Right forelimb (tissue), 1 donor: ENCODE measurements around the gene NEGR1.

Source experiments
- DNase-seq: peaks from one replicate; pipeline ENCODE4 v3.0.0-alpha.2; 2018

Gene NEGR1

GRCh38 chr1:71834601-71835441 lies 447.5 kb downstream of the NEGR1 start:
- DNase-seq: no peak

GRCh38 chr1:71831646-71832045 lies 450.7 kb downstream of the NEGR1 start:
- no peak for DNase-seq

GRCh38 chr1:71829346-71829745 lies 453.0 kb downstream of the NEGR1 start:
- DNase-seq: no peak

GRCh38 chr1:71828431-71829012 lies 453.8 kb downstream of the NEGR1 start:
- DNase-seq: no peak

- DNase-seq: no peak
Measured at GRCh38 chr1:71823708-71824305, 458.5 kb downstream of the NEGR1 start.

GRCh38 chr1:71817028-71817427 lies 465.3 kb downstream of the NEGR1 start:
- no peak for DNase-seq

- no peak for DNase-seq
Measured at GRCh38 chr1:71809085-71809484, 473.3 kb downstream of the NEGR1 start.

- no peak for DNase-seq
Measured at GRCh38 chr1:71804140-71804539, 478.2 kb downstream of the NEGR1 start.

- DNase-seq: no peak
Measured at GRCh38 chr1:71796006-71796405, 486.3 kb downstream of the NEGR1 start.

- no peak for DNase-seq
Measured at GRCh38 chr1:71792264-71792663, 490.1 kb downstream of the NEGR1 start.

GRCh38 chr1:71788113-71788512 lies 494.2 kb downstream of the NEGR1 start:
- DNase-seq: no peak

- DNase-seq: no peak
Measured at GRCh38 chr1:71787699-71788098, 494.6 kb downstream of the NEGR1 start.

GRCh38 chr1:71786218-71786617 lies 496.1 kb downstream of the NEGR1 start:
- DNase-seq: no peak

- DNase-seq: peak; percentile 53
Measured at GRCh38 chr1:71785450-71785849, 496.9 kb downstream of the NEGR1 start.

- no peak for DNase-seq
Measured at GRCh38 chr1:71785000-71785399, 497.3 kb downstream of the NEGR1 start.

- DNase-seq: no peak
Measured at GRCh38 chr1:71784241-71784640, 498.1 kb downstream of the NEGR1 start.

- DNase-seq: no peak
Measured at GRCh38 chr1:71783071-71783470, 499.3 kb downstream of the NEGR1 start.

GRCh38 chr1:71781450-71781849 lies 500.9 kb downstream of the NEGR1 start:
- no peak for DNase-seq

GRCh38 chr1:71780681-71781080 lies 501.7 kb downstream of the NEGR1 start:
- DNase-seq: no peak

GRCh38 chr1:71778940-71779339 lies 503.4 kb downstream of the NEGR1 start:
- DNase-seq: no peak

GRCh38 chr1:71777094-71777493 lies 505.2 kb downstream of the NEGR1 start:
- no peak for DNase-seq

GRCh38 chr1:71774705-71775104 lies 507.6 kb downstream of the NEGR1 start:
- no peak for DNase-seq

- DNase-seq: no peak
Measured at GRCh38 chr1:71770121-71770520, 512.2 kb downstream of the NEGR1 start.

GRCh38 chr1:71766748-71767147 lies 515.6 kb downstream of the NEGR1 start:
- no peak for DNase-seq
